ENCODE data around the gene PLCB3.

Gene PLCB3

DNA sequence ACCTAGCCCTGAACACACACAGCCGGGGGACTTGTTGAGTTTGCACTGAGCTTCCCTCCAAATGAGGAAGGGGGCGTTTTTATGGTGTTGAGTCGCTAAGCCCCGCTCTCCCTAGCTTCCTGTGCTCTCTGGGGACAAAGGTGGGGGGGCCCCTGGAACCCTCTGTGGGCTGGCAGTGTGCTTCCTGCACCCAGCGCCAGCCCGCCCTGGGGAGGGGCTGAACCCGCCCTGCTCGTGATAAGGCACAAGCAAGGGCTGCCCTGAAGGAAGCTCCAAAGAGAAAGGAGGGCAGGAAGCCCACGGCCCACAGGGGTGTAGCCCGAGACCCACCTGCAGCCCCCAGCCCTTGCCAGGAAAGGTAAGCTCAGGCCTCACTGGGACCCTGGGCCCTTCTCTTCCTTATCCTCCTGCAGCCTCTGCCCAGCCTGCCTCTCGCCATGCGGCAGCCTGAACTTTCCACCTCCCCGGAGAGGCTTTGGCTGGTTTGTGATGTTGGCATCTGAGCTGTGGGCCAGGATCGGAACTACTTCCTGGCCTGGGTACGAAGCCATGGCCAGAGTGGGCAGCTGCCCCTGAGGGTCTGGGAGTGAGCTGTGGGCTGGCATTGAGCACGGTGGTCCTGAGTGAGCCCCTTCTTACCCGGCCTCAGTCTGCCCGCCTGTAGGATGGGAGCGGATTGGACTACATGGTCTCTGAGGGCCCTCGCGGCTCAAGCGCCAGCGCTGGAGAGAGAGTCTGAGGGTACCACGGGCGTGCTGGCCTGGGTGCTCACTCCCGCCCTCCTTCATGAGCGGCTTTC, 44.7 kb upstream of the PLCB3 start, which contains the start of gene FERMT3:
Gene FERMT3 (plus strand): TSS at position 265 of the 799 bp plus-strand sequence. CDS start 644 bp downstream, outside the sequence.
- TF ChIP-seq, protein P1, sequence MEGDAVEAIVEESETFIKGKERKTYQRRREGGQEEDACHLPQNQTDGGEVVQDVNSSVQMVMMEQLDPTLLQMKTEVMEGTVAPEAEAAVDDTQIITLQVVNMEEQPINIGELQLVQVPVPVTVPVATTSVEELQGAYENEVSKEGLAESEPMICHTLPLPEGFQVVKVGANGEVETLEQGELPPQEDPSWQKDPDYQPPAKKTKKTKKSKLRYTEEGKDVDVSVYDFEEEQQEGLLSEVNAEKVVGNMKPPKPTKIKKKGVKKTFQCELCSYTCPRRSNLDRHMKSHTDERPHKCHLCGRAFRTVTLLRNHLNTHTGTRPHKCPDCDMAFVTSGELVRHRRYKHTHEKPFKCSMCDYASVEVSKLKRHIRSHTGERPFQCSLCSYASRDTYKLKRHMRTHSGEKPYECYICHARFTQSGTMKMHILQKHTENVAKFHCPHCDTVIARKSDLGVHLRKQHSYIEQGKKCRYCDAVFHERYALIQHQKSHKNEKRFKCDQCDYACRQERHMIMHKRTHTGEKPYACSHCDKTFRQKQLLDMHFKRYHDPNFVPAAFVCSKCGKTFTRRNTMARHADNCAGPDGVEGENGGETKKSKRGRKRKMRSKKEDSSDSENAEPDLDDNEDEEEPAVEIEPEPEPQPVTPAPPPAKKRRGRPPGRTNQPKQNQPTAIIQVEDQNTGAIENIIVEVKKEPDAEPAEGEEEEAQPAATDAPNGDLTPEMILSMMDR (IDR thresholded peaks at IDR 0.05; ENCODE audit: low read depth, low read length) = no peak
- no peak for DNase-seq (ENCODE audit: extremely low read depth, low read depth)

DNA sequence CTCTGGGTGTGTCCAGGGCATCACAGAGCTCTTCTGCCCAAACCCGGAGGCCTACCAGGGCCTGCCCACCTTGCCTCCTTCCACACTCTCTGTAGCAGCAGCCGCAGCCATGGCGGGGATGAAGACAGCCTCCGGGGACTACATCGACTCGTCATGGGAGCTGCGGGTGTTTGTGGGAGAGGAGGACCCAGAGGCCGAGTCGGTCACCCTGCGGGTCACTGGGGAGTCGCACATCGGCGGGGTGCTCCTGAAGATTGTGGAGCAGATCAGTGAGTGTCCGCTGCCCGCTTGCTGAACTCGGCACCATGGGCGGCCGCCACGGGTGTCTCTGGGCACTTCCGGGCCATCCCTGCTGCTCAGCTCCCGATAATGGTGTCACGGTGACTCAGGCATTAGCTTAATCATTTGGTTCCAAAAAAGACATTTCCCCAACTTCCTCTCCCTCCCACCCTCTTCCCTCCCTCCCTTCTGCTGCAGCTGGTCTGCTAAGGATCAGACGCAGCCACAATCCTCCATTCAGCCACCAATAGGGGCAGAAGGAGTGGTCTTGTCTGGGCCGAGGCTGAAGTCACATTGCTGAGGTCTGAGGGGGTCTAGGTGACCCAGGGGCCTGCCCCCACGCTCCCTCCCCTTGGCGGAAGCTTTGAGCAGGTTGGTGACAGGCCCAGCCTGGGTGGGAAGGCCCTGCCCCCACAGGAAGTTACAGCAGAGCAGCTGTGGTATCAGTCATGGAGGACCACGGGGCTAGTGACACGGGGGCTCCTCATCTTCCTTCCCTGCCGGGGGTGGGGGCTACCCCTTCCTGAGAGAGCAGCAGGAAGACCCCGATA, 43.9 kb upstream of the PLCB3 start:
- DNase-seq (ENCODE audit: extremely low read depth, low read depth) = no peak
- TF ChIP-seq, protein P1 (IDR thresholded peaks at IDR 0.05; ENCODE audit: low read depth, low read length) = no peak

DNA sequence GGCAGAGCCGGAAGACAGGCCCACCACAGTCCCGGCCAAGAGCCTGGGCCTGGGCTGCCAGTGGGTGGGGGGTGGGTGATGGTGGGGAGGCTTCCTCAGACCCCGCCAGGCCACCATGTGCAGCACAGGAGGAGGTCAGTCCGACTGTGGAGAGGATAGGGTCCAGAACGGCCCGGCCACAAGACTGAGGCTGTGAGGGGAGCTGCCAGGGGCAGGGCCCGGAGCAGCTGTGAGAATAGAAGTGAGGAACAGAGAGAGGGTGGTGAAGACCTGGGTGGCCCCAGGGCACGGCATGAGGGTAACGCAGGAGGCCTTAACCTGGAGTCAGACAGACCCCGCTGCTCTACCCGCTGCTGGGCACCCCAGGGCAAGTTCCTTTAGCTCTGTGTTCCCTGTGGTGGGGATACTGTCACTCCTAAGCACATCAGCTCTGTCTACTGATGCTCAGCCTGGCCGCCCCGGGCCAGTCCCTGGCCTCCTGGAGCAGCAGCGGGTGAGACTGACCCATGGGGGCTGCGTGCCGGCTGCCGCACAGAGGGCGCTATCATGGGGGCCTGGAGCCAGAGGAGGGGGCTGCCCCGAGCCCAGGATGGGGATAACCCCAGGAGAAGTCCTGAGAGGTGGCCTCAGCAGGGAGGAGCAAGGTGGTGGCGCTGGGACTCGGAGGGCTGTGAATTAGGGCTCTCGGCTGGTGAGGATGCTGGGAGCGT, 43.1 kb upstream of the PLCB3 start:
- TF ChIP-seq, protein P1 (IDR thresholded peaks at IDR 0.05; ENCODE audit: low read depth, low read length) = no peak
- no peak for DNase-seq (ENCODE audit: extremely low read depth, low read depth)

DNA sequence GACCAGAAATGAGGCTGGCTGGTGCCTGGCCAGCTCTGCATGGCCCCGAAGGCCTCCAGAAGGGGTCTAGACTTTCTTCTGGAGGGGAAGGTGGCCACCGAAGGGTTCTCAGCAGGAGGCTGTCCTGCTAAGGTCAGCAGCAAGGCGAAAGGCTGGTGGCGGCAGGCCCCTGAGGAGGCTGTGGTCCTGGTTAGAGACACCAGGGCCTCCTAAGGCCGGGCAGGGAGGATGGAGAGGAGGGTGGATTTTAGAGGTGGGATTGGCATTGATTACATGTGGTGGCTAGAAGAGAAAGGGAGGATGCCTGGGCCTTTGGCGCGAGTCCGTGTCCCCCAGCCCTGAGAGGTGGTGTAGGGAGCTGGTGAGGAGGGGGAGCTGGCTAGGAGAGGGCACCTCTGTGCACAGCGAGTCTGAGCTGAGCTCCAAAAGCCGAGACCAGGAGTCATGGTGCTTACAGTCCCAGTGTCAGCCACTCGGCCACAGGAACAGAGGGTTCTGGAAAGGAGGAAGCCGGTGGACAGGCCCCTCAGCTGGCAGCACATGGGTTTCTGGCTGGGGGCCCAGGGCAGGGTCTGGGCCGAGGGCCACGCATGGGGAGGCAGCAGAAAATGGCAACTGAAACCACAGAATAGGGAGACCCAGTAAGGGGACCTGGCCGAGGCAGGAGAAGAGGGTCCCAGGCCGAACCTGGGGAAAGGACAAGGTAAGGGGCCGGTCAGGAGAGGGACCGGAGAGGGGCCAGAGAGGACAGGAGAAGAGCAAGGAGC, 42.4 kb upstream of the PLCB3 start:
- DNase-seq (ENCODE audit: extremely low read depth, low read depth) = no peak
- TF ChIP-seq, protein P1 (IDR thresholded peaks at IDR 0.05; ENCODE audit: low read depth, low read length) = no peak

DNA sequence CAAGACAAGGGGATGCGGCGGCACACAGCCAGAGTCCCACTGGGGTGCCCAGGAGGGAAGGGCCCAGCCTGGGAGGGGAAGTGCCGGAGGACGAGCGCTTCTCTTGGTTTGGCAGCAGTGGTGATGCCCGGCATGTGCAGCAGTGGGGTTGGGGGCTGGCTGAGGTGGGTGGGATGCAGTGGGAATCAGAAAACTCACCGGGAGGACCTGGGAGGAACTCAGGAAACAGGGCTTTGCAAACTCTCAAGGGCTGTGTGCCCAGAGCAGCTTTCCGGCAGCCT, 41.8 kb upstream of the PLCB3 start:
- TF ChIP-seq, protein P1 (IDR thresholded peaks at IDR 0.05; ENCODE audit: low read depth, low read length) = no peak
- DNase-seq (ENCODE audit: extremely low read depth, low read depth) = no peak

DNA sequence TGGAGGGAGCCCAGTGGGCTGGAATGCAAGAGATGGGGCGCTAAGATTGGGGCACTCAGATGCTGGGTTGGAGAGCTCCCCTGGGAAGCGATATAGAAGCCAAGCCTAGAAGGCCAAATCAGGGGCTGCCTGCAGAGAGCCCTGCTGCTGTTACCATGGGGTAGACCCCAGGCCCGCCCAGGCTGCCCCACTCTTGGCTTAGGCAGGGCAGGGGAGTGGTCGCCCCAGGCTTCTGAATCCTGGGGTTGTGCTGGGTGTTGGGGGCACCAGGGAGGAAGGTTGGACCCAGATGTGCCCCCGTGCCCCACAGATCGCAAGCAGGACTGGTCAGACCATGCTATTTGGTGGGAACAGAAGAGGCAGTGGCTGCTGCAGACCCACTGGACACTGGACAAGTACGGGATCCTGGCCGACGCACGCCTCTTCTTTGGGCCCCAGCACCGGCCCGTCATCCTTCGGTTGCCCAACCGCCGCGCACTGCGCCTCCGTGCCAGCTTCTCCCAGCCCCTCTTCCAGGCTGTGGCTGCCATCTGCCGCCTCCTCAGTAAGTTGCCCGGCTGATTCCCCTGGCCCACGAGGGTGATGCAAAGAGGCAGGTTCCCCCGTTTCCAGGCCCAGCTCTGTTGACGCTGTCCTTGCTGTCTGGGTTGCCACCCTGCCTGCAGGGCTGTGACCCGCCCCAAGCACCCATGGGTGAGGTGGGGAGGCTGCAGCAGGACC, 40.9 kb upstream of the PLCB3 start:
- TF ChIP-seq, protein P1 (IDR thresholded peaks at IDR 0.05; ENCODE audit: low read depth, low read length) = no peak
- no peak for DNase-seq (ENCODE audit: extremely low read depth, low read depth)
